NCI-H146 treated with DMSO at 0.1 percent for 48 hours (cell line): Measurements from ENCODE around the gene MS4A2.
"Not testable (repeated sequence)": the region's sequence is repeated elsewhere in the genome, so short reads cannot be mapped to it uniquely, and the experiment has no call there.

Source experiments
- DNase-seq: peaks from one replicate; lab custom pipeline; 2025; ENCODE audit not compliant: unreplicated experiment; lab: John Stamatoyannopoulos, UW

Gene MS4A2

GRCh38 chr11:60100516-60100915, 12.1 kb downstream of the MS4A2 start:
- DNase-seq = no peak

GRCh38 chr11:60101368-60101767, 12.9 kb downstream of the MS4A2 start:
- DNase-seq = not testable (repeated sequence)

DNA sequence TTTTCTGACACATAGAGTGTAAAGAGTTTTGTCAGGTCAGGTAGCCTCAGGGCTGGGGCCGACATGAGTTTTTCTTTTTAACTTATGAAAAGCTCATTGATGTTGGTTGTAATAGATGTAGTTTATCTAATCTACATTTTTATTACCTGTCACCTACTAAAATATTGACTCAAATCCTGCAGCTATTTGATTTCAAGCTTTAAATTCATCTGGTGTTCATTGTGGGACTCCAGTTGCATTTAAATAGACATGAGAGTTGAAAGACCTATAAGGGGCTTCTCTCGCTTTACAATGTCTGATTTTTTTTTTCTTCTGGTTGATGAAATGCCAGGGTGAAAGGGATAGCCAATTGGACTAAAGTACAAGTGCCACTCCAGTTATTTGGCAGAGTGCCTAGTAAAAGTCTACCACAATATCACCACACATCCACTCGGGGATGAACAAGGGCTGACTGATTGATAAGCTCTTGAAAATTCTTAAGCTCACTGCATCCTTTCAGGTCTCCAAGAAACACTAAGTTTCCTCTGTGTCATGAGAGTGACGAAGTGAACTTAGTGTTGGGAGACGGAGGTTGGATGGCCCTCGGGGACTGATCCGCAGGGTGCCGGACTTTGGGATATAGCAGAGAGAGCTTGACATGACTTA, 16.1 kb downstream of the MS4A2 start:
- not testable (repeated sequence) for DNase-seq

DNA sequence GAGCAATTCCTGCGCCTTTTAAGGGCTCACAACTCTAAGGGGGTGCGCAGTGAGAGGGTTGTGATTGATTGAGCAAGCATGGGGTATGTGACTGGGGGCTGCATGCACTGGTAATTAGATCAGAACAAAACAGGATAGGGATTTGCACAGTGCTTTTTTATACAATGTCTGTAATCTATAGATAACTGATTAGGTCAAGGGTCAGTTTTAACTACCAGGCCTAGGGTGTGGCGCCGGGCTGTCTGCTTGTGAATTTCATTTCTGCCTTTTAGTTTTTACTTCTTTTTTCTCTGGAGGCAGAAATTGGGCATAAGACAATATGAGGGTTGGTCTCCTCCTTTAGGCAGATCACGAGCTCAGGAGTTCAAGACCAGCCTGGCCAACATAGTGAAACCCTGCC, 20.2 kb downstream of the MS4A2 start:
- not testable (repeated sequence) for DNase-seq

GRCh38 chr11:60111793-60112192, 23.3 kb downstream of the MS4A2 start:
- no peak for DNase-seq

DNA sequence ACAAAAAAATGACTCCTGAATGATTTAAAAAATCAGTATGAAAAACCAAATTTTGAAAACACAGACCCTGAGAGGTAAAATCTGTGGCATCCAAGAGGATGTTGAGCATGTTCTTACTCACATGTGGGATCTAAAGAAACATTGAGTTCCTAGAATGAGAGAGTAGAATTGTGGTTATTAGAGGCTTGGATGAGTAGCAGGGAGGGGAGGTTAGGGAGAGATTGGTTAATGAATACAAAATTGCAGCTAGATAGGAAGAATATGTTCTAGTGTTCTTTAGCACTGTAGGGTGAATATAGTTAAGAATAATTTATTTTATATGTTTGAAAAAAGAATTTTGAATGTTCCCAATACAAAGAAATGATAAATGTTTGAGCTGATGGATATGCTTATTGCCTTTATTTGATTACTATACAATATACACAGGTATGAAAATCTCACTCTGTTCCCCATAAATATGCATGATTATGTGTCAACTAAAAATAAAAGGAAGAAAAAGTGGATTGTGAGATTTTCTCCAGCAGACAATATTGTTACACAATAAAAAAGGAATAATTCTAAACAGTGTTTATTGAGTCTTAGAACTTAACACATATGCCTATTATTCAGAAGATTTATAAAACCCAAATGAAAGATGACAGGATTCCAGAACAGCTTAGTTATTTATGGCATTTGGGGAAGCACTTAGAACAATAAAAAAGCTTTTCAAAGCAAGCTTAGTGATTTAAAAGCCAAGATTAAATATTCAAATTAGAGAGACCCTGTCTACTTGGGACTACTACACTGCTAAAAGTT, 28.7 kb downstream of the MS4A2 start:
- no peak for DNase-seq

DNA sequence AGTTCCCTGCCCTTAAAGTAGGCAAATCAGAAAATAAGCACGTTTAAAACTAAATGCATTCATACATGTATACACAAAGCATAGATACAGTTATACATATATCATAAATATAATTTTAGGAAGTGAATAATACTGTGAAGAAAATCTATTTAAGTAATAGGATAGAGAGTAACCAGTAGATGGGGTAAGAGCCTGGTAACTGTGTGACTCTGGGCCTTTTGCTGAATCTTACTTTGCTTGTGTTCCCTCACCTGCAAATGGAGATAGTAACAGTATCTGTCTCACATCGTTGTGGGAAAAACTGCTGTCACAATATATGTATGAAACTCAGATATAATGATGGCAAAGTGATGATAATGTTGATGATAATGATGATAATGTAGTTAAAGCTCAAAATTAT, 29.9 kb downstream of the MS4A2 start:
- no peak for DNase-seq

GRCh38 chr11:60119710-60120109, 31.2 kb downstream of the MS4A2 start:
- no peak for DNase-seq

DNA sequence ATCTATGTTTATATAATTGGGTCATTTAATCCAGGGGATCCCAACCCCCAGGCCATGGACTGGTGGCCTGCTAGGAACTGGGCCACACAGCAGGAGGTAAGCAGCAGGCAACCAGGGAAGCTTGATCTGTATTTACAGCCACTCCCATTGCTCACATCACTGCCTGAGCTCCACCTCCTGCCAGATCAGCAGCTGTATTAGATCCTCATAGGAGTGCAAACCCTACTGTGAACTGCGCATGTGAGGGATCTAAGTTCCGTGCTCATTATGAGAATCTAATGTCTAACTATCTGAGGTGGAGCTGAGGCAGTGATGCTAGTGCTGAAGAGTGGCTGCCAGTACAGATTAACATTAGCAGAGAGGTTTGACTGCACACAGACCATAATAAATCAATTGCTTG, 32.8 kb downstream of the MS4A2 start:
- DNase-seq = no peak

DNA sequence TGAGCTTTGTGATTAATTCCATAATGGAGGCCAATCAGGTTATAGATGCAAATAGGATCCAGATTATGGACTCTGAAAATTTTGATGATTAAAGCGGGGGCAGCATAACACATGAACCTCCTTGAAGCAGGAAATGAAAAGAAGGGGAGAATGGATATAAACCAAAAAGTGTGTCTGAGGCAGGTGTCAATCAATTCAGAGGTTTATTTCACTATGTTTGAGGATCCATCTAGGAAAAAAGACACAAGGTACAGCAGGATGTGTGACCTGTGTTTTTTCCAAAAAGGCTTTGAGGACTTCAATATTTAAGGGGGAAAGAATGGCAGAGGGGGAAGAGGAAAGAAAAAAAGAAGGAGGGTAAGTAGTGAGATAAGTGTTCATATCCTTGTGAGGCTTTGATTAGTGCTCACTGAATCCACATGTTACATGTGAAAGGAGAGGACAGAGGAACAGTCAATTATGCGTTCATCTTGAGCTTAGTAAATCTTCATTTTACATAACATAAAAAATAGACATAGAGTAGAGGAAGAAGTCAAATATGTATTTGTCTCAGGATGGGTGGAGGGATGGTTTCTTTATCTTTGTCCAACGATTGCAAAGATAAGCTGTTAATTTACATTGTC, 34.1 kb downstream of the MS4A2 start:
- DNase-seq = no peak

DNA sequence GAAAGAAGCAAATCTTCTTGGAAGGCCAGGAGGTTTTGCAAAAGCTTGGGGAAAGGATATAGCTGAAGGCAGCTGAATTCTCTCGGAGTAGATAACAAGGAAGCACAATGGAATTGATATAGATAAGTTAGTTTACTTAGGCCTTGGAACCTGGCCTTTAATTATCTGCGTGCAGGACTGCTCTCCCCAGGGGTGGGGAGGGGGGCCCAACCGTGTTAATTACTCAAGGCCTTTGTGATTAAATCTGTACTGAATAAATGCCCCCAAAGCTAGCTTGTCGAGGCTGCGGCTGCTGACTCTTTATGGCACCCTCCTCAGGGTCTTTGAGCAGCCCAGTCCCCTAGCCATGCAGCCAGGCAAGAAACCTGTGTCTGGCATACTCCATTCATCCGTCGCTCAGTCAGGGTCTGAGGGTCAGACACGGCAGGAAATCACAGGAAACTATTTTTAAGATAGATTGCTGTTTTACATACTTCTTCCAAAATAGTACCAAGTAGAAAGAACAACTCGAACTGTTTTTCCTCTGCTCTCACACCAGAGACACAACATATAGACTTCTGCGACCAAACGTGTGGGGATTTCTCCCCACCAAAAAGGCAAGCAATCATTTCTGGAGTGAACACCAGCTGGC, 36.5 kb downstream of the MS4A2 start:
- DNase-seq = no peak

- no peak for DNase-seq
Observed at GRCh38 chr11:60125956-60126585, 37.6 kb downstream of the MS4A2 start.

DNA sequence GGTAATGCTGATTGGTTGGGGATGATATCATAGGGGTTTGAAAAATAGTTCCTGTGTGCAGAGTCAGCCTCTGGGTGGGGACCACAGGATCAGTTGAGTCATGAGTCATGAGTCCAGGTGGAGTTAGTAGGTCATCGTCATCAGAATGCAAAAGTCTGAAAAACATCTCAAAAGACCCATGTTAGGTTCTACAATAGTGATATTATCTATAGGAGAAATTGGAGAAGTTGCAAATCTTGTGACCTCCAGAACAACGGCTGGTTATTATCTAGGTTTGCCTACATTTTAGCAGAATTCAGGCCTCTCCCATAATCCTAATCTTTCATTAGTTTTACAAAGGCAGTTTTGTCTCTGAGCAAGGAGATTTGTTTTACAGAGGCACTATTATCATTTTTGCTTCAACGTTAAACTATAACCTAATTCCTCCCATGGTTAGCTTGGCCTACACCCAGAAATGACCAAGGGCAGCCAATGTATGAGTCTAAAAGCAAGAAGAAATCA, 38.9 kb downstream of the MS4A2 start:
- no peak for DNase-seq

- no peak for DNase-seq
Observed at GRCh38 chr11:60128376-60128775, 39.9 kb downstream of the MS4A2 start.

- not testable (repeated sequence) for DNase-seq
Observed at GRCh38 chr11:60128866-60129265, 40.4 kb downstream of the MS4A2 start.

DNA sequence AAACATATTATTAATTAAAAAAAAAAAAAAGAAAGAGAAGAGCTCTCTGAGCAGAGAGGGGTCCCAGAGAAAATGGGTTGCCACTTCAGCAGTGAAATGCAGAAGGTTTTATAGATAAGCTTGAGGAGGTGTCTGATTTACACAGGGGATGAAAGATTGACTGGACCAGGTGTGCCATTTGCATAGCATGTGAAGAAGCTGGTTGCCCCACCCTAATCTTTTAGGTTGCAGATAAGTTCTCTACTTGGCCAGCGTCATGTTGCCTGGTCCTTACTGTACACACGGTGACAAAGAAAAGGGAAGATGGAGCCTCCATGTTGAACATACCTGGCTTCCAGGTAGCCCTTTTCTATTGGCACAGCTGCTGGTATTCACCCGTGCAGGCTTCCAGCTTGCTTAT, 41.4 kb downstream of the MS4A2 start:
- DNase-seq = no peak

DNA sequence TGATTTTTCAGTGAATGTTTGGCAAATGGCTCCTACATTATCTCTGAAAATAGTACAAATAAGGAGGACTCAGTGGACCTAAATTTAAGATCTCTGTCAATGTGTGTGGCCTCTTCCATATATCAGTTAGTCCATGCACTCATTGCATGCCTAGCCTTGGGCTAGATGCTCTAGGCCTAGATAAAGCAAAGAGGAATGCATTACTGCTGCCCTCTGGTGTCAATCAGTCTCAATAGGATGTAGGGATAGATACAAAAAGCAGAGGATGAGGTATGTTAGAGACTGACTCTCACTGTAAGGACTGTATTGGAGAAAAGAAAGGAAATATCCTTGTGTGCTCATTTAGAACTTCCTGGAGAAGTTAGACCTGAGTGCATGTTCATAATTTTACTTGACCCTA, 42.0 kb downstream of the MS4A2 start:
- DNase-seq = no peak

- no peak for DNase-seq
Observed at GRCh38 chr11:60131912-60132311, 43.4 kb downstream of the MS4A2 start.

DNA sequence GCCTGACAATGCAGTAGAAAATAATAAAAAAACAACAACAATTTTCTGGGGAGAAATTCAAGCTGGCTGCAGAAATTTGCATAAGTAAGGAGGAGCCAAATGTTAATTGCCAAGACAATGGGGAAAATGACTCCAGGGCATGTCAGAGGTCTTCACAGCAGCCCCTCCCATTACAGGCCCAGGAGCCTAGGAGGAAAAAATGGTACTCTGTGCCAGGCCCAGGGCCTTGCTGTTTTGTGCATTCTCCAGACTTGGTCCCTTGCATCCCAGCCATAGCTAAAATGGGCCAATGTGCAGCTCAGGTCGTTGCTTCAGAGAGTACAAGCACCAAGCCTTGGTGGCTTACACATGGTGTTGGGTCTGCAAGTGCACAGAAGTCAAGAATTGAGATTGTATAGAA, 45.5 kb downstream of the MS4A2 start:
- DNase-seq = no peak

DNA sequence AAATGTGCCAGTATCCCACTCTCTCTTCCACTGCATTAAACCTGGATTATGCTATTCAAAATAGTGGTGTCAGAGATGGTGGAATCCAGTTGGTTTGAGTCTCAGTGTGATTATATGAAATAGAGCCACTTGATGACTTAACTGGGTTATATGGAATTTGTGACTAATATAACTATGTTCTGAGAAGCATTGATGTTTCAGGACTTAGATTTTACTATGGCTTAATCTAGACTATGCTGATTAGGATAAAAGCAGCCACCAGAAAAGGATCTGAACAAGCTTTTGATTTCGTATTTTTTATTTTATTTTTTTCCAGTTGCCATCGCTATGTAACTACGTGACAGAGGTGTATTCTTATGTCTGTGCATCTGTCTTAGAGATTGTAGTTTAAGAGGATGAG, 55.3 kb downstream of the MS4A2 start:
- DNase-seq = no peak

- no peak for DNase-seq
Observed at GRCh38 chr11:60145677-60146076, 57.2 kb downstream of the MS4A2 start.
